Thyroid gland (tissue), 4 donors: ENCODE measurements around the gene MSANTD2. TPM values are rescaled to one million over a fixed set of nuclear protein-coding genes. Genes with fewer than 3 reads are reported as not detected.

Source experiments
- DNase-seq, 2 donors: peaks; one replicate each; pipeline ENCODE4 v3.0.0-alpha.2; 2019
- H3K27ac ChIP-seq, 3 donors: fragments of 200-600 bp; sonication (generic); 1 replicate in 2 of 3; 2 replicates in 1 of 3; pipeline ENCODE4 v1.5.1; 2016 to 2019; ENCODE audit warnings: mild to moderate bottlenecking in 1 of 3, moderate library complexity in 1 of 3
- H3K27me3 ChIP-seq: fragments of 200-600 bp; sonication (generic); one replicate; pipeline ENCODE4 v1.5.1; 2019
- H3K36me3 ChIP-seq, 2 donors: fragments of 200-600 bp; sonication (generic); one replicate each; pipeline ENCODE4 v1.5.1; 2016 to 2019
- H3K4me1 ChIP-seq, 2 donors: fragments of 200-600 bp; sonication (generic); one replicate each; pipeline ENCODE4 v1.5.1; 2017 to 2019
- H3K4me3 ChIP-seq, 3 donors: fragments of 200-600 bp; sonication (generic); replicated peaks in 1 of 3; 1 replicate in 2 of 3; 2 replicates in 1 of 3; pipeline ENCODE4 v1.5.1; 2016; ENCODE audit warnings: mild to moderate bottlenecking in 1 of 3
- H3K9me3 ChIP-seq: fragments of 200-600 bp; sonication (generic); one replicate; pipeline ENCODE4 v1.5.1; 2017
- CTCF ChIP-seq, 6 experiments: fragments of 200-600 bp in 3 of 6; fragments of 450-650 bp in 3 of 6; sonication (generic) in 3 of 6; IDR thresholded peaks; one replicate each; pipeline ENCODE4 v1.5.1; 2016 to 2019; ENCODE audit warnings: antibody characterized with exemption in 6 of 6, mild to moderate bottlenecking in 2 of 6, inconsistent platforms in 1 of 6, moderate library complexity in 1 of 6
- POLR2A ChIP-seq, 2 donors: fragments of 450-650 bp; IDR thresholded peaks; one replicate each; pipeline ENCODE4 v1.6.1; 2017; ENCODE audit warnings: antibody characterized with exemption in 2 of 2, mild to moderate bottlenecking in 2 of 2, moderate library complexity in 1 of 2
- WGBS, 2 donors: methylation state at CpG; one replicate each; pipeline ENCODE4 v1.1.5; 2017; 5-methylcytosine and 5-hydroxymethylcytosine counted together
- intact Hi-C: fragments of 100-400 bp; cut with DNase I; formaldehyde crosslinking; loops from one replicate; pipeline ENCODE4 v1.15.1; 2023
- total RNA-seq, 4 donors: library from RNA; depleted of rRNA; stranded (reverse); fragments of >200 nt; gene quantifications; one replicate each; pipeline ENCODE4 v1.2.3, GENCODE V29; 2016

Gene MSANTD2
- total RNA-seq, 4 donors from 2014 or later: 29.1 to 56.1 (median 37.0) TPM

- Histone ChIP-seq H3K27me3 (no peaks in the 10 kb centered on the region), H3K9me3 (no peaks in the 10 kb centered on the region), H3K27ac (peak overlapping the region; percentile 94 to 97 (median 97)), H3K4me1 (peaks cover 26 to 83% of the 10 kb centered on the region in 2 donors), H3K4me3 (no peak overlapping the region), H3K36me3 (peaks cover 8 to 26% of the 10 kb centered on the region in 2 donors)
- TF ChIP-seq CTCF (IDR thresholded peaks at IDR 0.05): no peak
- intact Hi-C loops: no loop called here
- DNase-seq: peak; percentile 32 to 55
Observed at GRCh38 chr11:124753205-124753604, 47.0 kb downstream of the MSANTD2 start.

GRCh38 chr11:124752471-124753102 lies 47.6 kb downstream of the MSANTD2 start:
- H3K9me3 ChIP-seq: no peaks in the 10 kb centered on the region
- no peaks in the 10 kb centered on the region for H3K27me3 ChIP-seq
- intact Hi-C loops: no loop called here
- peaks cover 30 to 83% of the 10 kb centered on the region in 2 donors for H3K4me1 ChIP-seq
- peaks cover 8 to 26% of the 10 kb centered on the region in 2 donors for H3K36me3 ChIP-seq
- peak overlapping the region; percentile 94 to 97 (median 97) for H3K27ac ChIP-seq
- peak; percentile 51 to 74 for DNase-seq
- 20 to 24% methylated on average over 9 to 10 of the region's 10 CpGs for WGBS, 2 donors
- H3K4me3 ChIP-seq: peak overlapping the region in 2 of 3 donors; percentile 22 to 35
- TF ChIP-seq POLR2A (IDR thresholded peaks at IDR 0.05) (peak in 1 of 2 donors; percentile 57), CTCF (IDR thresholded peaks at IDR 0.05) (no peak)

- 25 to 27% methylated on average over 27 to 34 of the region's 42 CpGs for WGBS, 2 donors
- Histone ChIP-seq H3K4me3 (peak within 1 kb of the TSS; percentile 22 to 35 (median 25)), H3K4me1 (peaks cover 36 to 83% of the 10 kb centered on the region in 2 donors), H3K27ac (peak within 1 kb of the TSS; percentile 94 to 97 (median 97)), H3K9me3 (no peaks in the 10 kb centered on the region), H3K27me3 (no peaks in the 10 kb centered on the region), H3K36me3 (peaks cover 8 to 25% of the 10 kb centered on the region in 2 donors)
- TF ChIP-seq CTCF (IDR thresholded peaks at IDR 0.05) (no peak), POLR2A (IDR thresholded peaks at IDR 0.05) (peak in 1 of 2 donors; percentile 50)
- intact Hi-C loops: no loop called here
- peak; percentile 73 to 74 for DNase-seq
Observed at GRCh38 chr11:124751741-124752470, 48.3 kb downstream of the MSANTD2 start, which contains the start of gene VSIG2. Gene VSIG2 (minus strand): TSS chr11:124752255. CDS start chr11:124752137, 118 bp downstream.

GRCh38 chr11:124751391-124751740 lies 48.8 kb downstream of the MSANTD2 start:
- 31 to 48% methylated on average over 5 to 7 of the region's 11 CpGs for WGBS, 2 donors
- H3K27me3 ChIP-seq: no peaks in the 10 kb centered on the region
- no peaks in the 10 kb centered on the region for H3K9me3 ChIP-seq
- no peak for DNase-seq
- peaks cover 8 to 19% of the 10 kb centered on the region in 2 donors for H3K36me3 ChIP-seq
- H3K4me1 ChIP-seq: peaks cover 36 to 77% of the 10 kb centered on the region in 2 donors
- intact Hi-C loops: no loop called here
- peak overlapping the region; percentile 94 to 97 (median 97) for H3K27ac ChIP-seq
- TF ChIP-seq POLR2A (IDR thresholded peaks at IDR 0.05) (no peak), CTCF (IDR thresholded peaks at IDR 0.05) (no peak)
- peak overlapping the region in 1 of 3 donors; percentile 35 for H3K4me3 ChIP-seq

- peak overlapping the region in 2 of 3 donors; percentile 92 to 97 for H3K27ac ChIP-seq
- intact Hi-C loops: loop anchor here (10.0 kb wide), 1 partner anchor 45 kb away; no protein-coding TSS in a partner anchor
- no peak for TF ChIP-seq CTCF (IDR thresholded peaks at IDR 0.05)
- TF ChIP-seq POLR2A (IDR thresholded peaks at IDR 0.05): no peak
- peaks cover 36 to 78% of the 10 kb centered on the region in 2 donors for H3K4me1 ChIP-seq
- peaks cover 8 to 13% of the 10 kb centered on the region in 2 donors for H3K36me3 ChIP-seq
- 64 to 65% methylated on average over 1 of the region's 1 CpG for WGBS, 2 donors
- H3K9me3 ChIP-seq: no peaks in the 10 kb centered on the region
- DNase-seq: no peak
- H3K4me3 ChIP-seq: no peak overlapping the region
- no peaks in the 10 kb centered on the region for H3K27me3 ChIP-seq
Observed at GRCh38 chr11:124749912-124750311, 50.3 kb downstream of the MSANTD2 start.
